Effector CD8-positive, alpha-beta T cell (primary cell): Measurements from ENCODE around the gene MAP7D3.
"Not testable (repeated sequence)": the region's sequence is repeated elsewhere in the genome, so short reads cannot be mapped to it uniquely, and the experiment has no call there.

Experiments
- DNase-seq: peaks from one replicate; lab custom pipeline; 2025; lab: John Stamatoyannopoulos, UW

The MAP7D3 gene

DNA sequence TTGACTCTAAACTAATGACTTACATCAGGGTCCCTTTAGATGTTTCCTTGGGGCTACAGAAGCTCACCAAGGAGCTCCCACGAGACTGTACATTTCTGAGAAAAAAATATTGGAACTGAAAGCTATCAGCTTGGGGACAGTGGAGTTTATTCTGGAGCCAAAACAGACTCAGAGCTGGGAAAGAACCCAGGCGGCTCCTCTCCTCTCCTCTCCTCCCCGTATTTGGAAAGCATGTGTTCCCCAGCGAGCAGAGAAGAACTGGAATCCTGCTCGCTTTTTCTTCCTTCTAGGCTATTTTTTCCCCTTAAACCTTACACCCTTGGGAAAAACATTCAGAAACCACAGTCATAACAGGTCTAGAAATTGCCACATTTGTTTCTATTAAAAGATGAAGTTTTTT lies 4.3 kb upstream of the MAP7D3 start:
- no peak for DNase-seq

DNA sequence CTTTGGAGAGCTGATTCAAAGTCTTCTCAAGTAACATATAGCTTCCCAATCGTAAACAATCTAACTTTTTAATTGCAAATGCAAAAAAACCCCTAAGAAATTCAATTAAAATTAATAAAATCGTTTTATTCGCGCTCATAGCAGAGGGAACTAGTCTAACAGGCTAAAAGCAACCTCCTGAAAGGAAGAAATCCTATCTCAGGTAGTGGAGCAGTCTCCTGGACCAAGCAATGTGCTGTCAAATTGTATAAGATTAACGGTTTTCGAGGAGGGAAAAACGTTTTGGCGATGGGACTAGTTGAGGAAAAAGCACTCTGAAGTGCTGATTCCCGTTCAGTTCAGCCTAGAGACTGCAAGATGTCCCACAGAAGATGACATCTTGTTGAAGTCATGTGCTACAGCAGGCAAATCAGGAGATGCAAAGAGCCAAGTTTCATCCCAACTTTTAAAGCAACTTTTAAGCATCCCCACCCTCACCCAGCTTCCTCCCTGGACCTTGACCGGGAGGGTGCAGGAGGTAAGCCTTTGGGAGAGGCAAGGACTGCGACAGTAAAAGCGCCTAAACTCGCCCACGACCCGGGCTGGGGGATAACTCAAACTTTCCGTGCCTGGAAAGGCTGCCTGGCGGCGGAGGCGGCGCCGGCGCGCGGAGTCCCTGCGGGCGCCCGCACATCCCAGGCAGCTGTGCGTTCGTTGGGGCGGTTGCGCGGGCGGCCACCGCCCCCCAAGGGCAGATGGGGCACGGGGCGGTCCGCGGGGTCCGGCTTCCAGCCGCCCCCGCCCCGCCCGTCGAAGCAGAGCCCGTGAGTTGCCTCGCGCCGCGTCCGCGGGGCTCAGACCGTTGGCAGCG lies 784 bp downstream of the MAP7D3 start:
- no peak for DNase-seq

DNA sequence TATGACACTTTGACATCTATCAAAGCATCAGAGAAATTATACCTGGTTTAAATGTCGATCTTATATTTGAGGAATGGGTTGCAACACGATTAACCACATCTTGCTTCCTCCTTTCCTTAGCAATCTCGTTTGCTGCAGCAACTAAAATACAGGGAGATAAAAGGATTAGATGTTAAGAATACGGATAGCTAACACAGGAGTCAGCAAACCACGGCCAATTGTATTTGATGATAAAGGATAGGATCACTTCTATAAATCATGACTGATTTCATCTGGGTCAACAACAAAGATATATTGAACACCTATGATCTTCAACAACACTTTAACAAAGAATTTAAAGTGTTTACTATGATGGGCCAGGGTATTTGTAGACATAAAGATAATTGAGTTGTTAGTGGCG lies 5.0 kb downstream of the MAP7D3 start:
- DNase-seq, result no peak

DNA sequence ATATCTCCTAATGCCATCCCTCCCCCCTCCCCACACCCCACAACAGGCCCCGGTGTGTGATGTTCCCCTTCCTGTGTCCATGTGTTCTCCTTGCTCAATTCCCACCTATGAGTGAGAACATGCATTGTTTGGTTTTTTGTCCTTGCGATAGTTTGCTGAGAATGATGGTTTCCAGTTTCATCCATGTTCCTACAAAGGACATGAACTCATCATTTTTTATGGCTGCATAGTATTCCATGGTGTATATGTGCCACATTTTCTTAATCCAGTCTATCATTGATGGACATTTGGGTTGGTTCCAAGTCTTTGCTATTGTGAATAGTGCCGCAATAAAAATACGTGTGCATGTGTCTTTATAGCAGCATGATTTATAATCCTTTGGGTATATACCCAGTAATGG lies 13.4 kb downstream of the MAP7D3 start:
- DNase-seq, result not testable (repeated sequence)

DNA sequence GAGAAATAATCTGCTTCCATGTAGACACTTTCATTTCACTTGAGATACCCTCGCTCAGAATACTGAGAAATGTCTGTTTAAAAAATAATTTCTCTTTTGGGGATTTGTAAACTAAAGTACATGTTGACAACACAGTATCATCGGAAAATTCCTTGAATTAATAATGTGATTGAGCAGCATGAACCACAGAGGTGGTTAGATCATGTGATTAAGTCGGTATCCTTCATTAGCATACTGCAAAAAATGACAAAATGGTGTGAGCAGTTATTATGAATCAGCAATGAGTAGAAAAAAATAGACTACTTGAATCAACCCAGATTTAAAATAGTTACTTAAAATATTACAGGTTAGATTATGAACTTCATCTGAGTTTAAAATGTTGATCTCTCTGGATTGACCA lies 14.1 kb downstream of the MAP7D3 start:
- DNase-seq, result no peak

DNA sequence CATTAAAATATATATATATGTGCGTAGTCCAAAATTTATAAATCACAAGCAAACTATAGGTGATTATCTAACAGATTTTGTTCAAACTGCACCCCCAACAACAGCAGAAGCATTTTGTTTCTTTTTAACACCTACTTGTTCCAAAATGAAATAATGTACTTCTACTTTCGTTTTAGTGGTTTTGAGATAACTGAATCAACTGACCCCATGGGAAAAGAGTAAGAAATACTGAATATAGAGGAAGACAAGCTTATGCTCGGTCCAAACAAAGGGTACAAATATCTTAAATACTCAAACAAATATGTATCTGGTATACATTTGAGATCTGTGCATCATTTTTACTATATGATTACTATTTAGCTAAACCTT lies 22.4 kb downstream of the MAP7D3 start:
- no peak for DNase-seq

DNA sequence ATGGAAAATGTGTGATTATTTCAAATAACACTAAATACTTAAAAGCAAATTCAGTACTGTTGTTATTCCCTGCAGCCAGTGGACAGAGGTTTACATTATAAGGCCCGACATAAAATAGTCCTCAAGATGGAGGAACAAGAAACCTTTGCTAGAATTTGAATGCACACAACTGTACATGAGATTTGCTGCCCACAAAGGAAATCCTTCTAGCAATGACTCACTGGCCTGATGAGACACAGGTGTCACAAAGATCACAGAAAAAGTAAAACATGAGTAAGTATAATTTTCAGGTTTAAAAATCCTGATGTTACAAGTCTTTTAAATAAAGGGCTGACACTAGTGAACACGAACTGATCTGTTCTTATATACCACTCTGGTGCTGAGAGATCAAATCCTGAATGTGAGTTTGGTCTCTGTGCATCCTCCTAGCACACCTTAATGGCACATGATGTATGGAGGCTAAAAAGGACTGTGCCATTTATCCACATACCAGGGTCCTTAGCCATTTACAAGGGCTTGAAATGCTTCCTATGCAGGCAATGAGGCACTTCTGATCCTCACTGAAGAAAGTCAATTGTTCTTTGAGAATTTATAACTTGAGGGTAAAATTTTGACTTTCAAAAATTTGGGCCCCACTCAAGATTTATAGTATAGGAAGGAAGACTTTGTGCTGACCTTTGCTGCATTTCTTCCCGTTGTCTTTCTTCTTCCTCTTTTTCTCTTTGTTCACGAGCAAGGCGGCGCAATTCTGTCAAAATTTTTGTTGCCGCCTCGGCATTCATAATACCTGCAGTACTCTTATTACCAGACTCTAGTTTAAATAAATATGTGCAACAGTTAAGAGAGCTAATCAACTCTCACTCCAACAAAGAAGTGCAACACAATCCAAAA lies 23.0 kb downstream of the MAP7D3 start:
- no peak for DNase-seq

DNA sequence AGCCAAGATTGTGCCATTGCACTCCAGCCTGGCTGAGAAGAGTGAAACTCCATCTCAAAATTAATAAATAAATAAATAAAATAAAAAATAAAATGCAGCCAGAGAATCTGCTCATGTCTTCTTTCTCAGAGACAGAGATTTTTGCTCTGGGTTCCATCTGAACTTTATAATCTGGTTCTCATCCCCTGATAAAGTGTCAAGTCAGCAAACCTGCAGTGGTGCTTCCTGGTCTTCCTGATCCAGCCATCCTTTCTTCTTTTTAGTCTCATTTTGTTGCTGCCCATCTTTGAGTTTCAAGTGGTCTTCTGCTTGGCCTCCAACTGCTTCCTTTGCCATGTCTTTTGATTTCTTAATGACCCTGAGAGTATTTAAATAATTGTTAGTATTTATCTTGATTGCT lies 24.1 kb downstream of the MAP7D3 start:
- DNase-seq, result no peak

DNA sequence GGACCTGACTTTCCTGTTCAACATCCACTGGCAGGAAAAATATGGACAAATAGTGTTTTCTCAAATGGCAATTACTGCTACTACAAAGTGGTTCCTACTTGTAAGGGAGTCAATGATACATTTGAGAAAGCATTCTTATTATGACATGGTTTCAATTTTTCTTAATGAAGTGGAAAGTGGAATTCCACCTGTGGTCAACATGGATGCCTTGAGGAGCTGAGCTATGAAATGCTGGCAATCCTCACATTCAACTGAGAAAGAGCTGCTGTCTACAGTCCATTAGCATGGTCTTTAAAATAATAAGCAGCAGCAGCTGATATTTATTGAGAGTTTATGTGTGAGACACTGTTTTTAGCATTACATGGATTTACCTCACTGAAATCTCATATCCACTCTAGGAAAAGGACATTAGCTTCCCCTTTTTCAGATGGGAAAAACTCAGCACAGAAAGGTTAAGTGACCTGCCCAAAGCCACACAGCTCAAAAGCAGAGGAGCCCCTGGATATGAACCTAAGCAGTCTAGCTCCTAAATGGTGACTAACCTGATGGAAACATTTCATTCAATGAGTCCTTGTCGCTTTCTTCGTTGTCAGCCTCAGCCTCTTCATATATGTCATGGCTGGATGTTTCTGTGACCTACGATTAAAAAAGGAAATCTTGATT lies 29.2 kb downstream of the MAP7D3 start:
- no peak for DNase-seq

DNA sequence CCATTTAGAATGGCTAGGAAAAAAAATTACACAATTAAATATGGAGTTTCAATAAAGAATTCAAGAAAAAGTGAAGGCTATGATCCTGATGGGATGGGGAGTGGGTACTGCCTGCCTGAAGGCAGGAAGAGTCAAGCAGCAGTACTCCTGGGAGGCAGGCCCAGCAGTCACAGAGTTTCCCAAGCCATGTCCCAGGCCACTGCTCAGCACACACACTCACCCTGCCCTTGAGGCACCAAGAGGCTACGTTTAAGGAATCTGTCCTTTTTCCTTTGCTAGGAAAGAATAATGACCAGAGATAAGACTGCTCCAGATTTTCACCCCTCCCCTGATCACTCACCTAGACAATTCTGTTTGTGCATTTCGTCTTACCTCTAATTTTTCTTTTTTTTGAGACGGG lies 30.2 kb downstream of the MAP7D3 start:
- no peak for DNase-seq

DNA sequence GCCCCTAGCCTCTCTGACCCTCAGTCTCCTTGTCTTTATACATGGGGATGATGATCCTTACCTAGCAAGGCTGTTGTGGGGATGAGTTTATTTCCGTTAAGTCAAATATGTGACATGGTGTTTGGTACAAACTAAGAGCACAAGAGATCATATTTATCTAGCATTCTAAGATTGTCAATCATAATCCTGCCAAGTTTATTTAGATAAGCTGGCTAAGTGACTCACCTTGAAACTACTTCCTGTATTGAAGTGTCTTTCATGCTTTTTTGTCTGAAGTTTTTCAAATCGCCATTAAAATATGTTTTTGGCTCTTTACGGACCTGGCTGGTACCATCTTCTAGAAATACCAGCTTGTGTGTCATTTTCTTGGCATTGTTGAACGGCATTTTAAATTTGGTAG lies 30.7 kb downstream of the MAP7D3 start:
- DNase-seq, result no peak

DNA sequence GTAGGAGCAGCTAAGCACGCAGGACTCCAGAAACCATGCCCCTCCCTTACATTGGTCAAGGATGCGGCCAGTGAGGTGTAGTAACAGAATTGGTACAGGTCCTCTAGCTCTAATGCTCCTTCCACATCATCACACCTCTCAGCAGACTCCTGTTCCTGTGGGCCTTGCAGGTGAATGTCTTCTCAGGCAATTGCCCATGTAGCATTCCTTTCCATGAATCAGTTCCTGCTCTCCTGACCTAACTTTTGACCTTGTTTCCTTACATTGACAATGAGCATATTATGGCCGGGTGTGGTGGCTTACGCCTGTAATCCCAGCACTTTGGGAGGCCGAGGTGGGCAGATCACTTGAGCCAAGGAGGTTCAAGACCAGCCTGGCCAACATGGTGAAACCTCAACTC lies 31.3 kb downstream of the MAP7D3 start:
- no peak for DNase-seq

DNA sequence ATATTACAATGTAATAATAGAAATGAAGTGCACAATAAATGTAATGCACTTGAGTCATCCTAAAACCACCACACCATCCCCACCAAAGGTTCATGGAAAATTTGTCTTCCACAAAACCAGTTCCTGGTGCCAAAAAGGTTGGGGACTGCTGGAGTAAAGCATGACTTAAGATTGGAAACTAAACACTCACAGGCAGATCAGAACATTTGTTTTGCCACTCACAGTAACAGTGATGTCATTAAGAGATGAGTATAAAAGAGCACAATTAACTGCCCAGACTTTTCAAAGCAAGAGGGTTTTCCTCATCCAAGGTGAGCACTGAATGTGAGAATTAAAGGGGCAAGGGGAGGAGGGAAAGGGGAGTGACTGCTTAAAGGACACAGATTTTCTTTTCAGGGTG lies 35.6 kb downstream of the MAP7D3 start:
- no peak for DNase-seq

DNA sequence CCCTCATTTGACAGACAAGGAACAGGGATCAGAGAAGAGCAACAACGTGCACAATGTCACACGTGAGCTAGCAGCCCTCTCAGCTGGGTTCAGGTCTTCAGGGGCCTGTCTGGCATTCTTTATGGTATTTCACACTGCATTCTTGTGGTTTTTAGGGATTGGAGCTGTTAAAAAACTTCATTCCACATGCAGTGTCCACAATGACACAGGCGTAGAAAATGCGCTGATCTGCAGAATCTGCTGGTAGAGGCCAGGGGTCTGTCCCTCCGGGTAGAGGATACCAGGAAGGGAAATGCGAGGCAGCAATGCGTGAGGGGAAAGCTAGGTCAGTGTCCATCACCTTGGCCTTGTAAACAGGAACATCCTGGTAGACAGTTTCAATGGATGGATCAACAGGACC lies 36.6 kb downstream of the MAP7D3 start:
- DNase-seq, result no peak

DNA sequence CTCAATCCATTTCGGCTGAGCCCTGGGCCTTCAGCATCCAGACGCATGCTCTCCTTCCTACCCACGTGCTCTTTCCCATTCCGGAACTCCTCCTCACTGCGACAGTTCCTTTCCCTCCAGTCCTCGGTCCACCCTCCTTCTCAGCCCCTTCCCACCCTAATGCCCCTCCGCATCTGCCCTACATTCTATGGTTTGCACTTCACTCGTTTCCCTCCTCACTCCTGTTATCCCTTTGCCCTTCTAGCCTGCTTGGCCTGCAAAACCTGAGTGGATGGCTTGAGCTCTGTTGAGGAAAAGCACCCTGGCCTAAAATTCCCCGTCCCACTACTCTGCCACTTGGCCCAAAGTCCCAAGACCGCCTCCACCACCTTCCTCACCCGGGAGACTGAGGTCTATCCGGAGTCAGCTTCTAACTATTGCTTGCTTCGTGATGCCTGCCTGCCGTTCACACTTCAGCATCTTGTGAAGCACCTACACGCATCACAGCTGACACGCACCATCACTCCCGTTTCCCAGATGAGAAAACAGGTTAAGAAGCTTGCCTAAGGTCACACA lies 38.6 kb downstream of the MAP7D3 start:
- DNase-seq, result no peak

DNA sequence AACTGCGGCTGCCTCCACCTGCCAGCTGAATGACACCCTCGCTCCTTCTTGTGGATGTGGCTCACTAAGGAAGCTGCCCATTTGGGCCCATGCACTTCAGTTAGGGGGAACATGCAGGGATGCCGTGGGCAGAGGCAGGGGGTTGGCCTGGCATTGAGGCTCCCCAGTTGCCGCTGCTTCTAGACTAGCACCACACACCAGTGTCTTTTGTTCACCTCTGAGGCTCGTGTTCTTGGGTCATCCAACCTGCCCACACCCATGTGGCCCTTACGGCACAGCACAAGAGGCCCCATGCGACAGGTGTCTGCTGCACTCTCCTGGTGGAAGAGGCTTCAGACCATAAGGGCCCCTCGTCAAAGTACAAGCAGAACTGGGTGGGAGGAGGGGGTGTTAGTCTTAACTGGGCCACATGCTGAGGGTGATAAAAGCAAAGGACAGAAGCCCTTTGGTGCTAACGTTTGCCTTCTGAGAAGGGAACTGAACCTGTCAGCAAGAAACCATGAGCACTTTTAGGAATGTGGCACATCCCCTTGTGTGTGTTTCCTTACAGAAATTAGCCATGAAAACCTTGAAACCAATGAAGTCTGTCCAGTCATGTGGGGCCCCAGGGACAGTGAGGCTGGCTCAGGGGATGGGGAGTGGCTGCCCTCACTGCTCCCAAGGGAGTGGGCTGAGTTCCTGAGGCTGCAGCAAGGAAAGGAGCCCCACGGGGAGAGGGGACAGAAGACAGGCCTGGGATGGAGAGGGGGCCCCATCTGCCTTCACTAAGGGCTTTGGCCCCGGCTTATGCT lies 39.2 kb downstream of the MAP7D3 start:
- DNase-seq, result no peak

DNA sequence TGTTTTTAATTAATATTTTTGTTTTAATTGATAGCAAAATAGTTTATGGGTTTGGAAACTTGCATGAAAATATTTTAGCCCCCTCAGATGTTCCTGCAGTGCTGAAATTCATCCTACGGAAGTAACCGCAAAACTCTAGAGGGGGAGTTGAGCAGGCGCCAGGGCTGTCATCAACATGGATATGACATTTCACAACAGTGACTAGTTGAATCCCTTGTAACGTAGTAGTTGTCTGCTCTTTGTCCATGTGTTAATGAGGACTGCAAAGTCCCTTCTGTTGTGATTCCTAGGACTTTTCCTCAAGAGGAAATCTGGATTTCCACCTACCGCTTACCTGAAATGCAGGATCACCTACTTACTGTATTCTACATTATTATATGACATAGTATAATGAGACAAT lies 40.4 kb downstream of the MAP7D3 start:
- no peak for DNase-seq

DNA sequence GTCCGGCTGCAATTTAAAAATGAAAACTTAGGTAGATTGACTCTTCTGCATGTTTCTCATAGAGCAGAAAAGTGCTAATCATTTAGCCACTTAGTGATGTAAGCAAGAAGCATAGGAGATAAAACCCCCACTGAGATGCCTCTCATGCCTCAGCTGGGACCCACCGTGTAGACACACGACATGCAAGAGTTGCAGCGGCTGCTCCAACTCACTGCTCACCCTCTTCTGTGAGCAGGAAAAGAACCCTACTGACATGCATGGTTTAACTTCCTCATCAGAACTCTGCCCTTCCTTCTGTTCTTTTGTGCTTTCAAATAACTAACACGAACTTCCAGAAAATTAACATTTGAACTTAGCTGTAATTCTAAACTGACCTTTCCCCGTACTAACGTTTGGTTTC lies 41.0 kb downstream of the MAP7D3 start:
- DNase-seq, result no peak

DNA sequence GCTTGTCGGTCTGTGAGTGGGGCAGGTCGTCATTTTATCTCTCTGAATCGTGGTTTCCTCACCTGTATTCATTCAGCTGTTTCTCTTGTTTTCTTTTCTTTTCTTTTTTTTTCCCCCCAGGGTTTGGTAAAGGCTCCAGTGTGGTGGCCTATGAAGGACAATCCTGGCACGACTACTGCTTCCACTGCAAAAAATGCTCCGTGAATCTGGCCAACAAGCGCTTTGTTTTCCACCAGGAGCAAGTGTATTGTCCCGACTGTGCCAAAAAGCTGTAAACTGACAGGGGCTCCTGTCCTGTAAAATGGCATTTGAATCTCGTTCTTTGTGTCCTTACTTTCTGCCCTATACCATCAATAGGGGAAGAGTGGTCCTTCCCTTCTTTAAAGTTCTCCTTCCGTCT lies 41.4 kb downstream of the MAP7D3 start:
- no peak for DNase-seq

DNA sequence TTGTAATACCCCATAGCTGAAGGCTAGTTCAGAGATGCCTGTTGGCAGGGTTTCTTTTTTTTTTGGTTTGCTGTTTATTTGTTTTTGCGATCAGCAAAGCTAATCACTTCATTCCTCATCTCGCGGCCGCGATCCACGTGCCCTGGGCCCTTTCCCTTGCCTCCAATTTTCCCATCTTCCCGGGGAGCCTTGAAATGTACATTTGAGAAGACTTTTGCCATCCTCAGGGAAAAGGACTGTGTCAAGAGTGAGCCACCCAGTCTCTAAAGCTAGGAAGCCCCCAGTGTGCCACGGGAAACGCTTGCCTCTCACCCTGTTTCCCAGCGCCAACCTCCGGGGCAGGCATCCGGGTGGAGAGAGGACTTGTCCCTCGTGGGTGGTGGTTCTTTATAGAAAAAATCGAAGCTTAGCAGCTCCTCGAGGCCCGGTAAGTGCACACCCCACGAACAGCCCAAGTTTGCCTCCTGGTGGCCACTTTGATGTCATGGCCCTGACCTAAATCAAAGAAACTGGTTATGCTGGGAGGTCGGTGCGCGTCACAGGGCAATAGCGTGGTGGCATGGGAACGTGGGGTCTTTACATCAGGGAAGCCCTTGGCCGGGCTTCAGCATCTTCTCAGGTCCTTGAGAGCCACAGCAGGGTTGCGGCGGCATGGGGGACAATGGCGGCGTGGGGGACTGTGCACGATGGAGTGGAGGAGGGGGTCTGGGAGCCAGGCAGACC lies 42.0 kb downstream of the MAP7D3 start:
- peak; percentile 1 for DNase-seq

DNA sequence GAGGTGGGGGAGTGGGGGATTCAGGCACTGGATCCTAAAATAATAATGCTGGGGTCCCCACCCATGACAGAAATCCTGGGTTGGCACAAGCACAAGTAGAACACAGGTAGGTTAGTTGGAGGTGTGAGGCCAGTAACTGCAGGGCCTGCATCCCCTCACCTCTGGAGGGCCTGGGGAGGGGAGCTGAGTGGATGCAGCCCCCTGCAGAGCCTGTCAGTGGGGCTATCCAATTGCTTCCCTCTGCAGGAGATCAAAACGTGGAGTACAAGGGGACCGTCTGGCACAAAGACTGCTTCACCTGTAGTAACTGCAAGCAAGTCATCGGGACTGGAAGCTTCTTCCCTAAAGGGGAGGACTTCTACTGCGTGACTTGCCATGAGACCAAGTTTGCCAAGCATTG lies 43.7 kb downstream of the MAP7D3 start:
- DNase-seq, result no peak
